Activated CD4-positive, alpha-beta T cell treated with anti-CD3 and anti-CD28 coated beads, Interleukin-2, amount 50 U/mL, for 48 hours (primary cell): ENCODE data around the gene ATP8B3.

Source experiments
- DNase-seq, 2 experiments: peaks; one replicate each; pipeline ENCODE4 v3.0.0-alpha.2; 2020

The ATP8B3 gene

GRCh38 chr19:1755467-1756171 lies 56.5 kb downstream of the ATP8B3 start:
- DNase-seq: no peak

- DNase-seq: peak in 1 of 2 experiments; percentile 32
Measured at GRCh38 chr19:1754636-1755466, 57.2 kb downstream of the ATP8B3 start.

GRCh38 chr19:1754018-1754635 lies 57.9 kb downstream of the ATP8B3 start:
- DNase-seq: no peak

- DNase-seq: no peak
Measured at GRCh38 chr19:1752757-1753728, 59.0 kb downstream of the ATP8B3 start, which contains the start of gene ONECUT3. ONECUT3 (plus strand) TSS chr19:1753506; CDS start chr19:1753663, 157 bp downstream.

GRCh38 chr19:1752009-1752756 lies 59.9 kb downstream of the ATP8B3 start:
- no peak for DNase-seq

GRCh38 chr19:1751367-1752008 lies 60.6 kb downstream of the ATP8B3 start:
- DNase-seq: no peak

- DNase-seq: no peak
Measured at GRCh38 chr19:1750343-1751021, 61.6 kb downstream of the ATP8B3 start.

GRCh38 chr19:1749373-1750342 lies 62.4 kb downstream of the ATP8B3 start:
- no peak for DNase-seq

GRCh38 chr19:1748873-1749341 lies 63.2 kb downstream of the ATP8B3 start:
- no peak for DNase-seq

GRCh38 chr19:1748115-1748872 lies 63.8 kb downstream of the ATP8B3 start:
- DNase-seq: no peak

GRCh38 chr19:1747285-1748114 lies 64.6 kb downstream of the ATP8B3 start:
- DNase-seq: peak; percentile 47 to 53

GRCh38 chr19:1746401-1747284 lies 65.4 kb downstream of the ATP8B3 start:
- DNase-seq: no peak

- DNase-seq: no peak
Measured at GRCh38 chr19:1745589-1746031, 66.5 kb downstream of the ATP8B3 start.

- no peak for DNase-seq
Measured at GRCh38 chr19:1744822-1745563, 67.1 kb downstream of the ATP8B3 start.

- no peak for DNase-seq
Measured at GRCh38 chr19:1744133-1744665, 67.9 kb downstream of the ATP8B3 start.
